HEK293T (cell line): Measurements from ENCODE around the gene INSC.

Experiments
- CTCF ChIA-PET: fragments of 350-600 bp; formaldehyde crosslinking; extraction: SDS; loops from one replicate; lab custom pipeline; 2021; ENCODE audit warnings: antibody characterized with exemption, inconsistent platforms; lab: Yijun Ruan, JAX
- POLR2A ChIA-PET: fragments of 350-600 bp; formaldehyde crosslinking; extraction: SDS; loops from one replicate; lab custom pipeline; 2020; ENCODE audit warnings: antibody characterized with exemption, inconsistent platforms; lab: Yijun Ruan, JAX
- DNase-seq: peaks from one replicate; pipeline ENCODE4 v3.0.0; 2012; ENCODE audit warnings: mixed read lengths; ENCODE audit errors: extremely low spot score
- ARNT ChIP-seq: fragments of 450-650 bp; IDR thresholded peaks from 2 replicates; pipeline ENCODE4 v1.6.1; 2017; ENCODE audit warnings: mild to moderate bottlenecking
- BHLHE40 ChIP-seq: fragments of 450-650 bp; IDR thresholded peaks from 2 replicates; pipeline ENCODE4 v1.6.1; 2016; ENCODE audit warnings: mild to moderate bottlenecking, moderate library complexity, borderline replicate concordance
- CTBP1 ChIP-seq: fragments of 450-650 bp; IDR thresholded peaks from 2 replicates; pipeline ENCODE4 v1.6.1; 2016; ENCODE audit warnings: borderline replicate concordance
- ELF4 ChIP-seq: fragments of 450-650 bp; IDR thresholded peaks from 2 replicates; pipeline ENCODE4 v1.6.1; 2017; ENCODE audit warnings: antibody characterized with exemption
- FOXM1 ChIP-seq: fragments of 450-650 bp; IDR thresholded peaks from 2 replicates; pipeline ENCODE4 v1.6.1; 2017; ENCODE audit warnings: mild to moderate bottlenecking, borderline replicate concordance
- HDGF ChIP-seq: fragments of 450-650 bp; IDR thresholded peaks from 2 replicates; pipeline ENCODE4 v1.6.1; 2017; ENCODE audit warnings: antibody characterized with exemption, borderline replicate concordance
- L3MBTL2 ChIP-seq: fragments of 450-650 bp; conservative IDR thresholded peaks from 2 replicates; pipeline ENCODE4 v1.6.1; 2016; ENCODE audit warnings: mild to moderate bottlenecking
- LEF1 ChIP-seq: fragments of 450-650 bp; IDR thresholded peaks from 2 replicates; pipeline ENCODE4 v1.6.1; 2017; ENCODE audit warnings: mild to moderate bottlenecking, borderline replicate concordance
- NFRKB ChIP-seq: fragments of 450-650 bp; IDR thresholded peaks from 2 replicates; pipeline ENCODE4 v1.6.1; 2016; ENCODE audit warnings: mild to moderate bottlenecking, moderate library complexity
- SP1 ChIP-seq: fragments of 450-650 bp; IDR thresholded peaks from 2 replicates; pipeline ENCODE4 v1.6.1; 2017
- TARDBP ChIP-seq: fragments of 450-650 bp; IDR thresholded peaks from 2 replicates; pipeline ENCODE4 v1.6.1; 2016
- ZNF384 ChIP-seq: fragments of 450-650 bp; IDR thresholded peaks from 2 replicates; pipeline ENCODE4 v1.6.1; 2016
- TF ChIP-seq, protein P1 (sequence below): fragments of 450-650 bp; IDR thresholded peaks from 2 replicates; pipeline ENCODE4 v1.6.1; 2016

Gene INSC

DNA sequence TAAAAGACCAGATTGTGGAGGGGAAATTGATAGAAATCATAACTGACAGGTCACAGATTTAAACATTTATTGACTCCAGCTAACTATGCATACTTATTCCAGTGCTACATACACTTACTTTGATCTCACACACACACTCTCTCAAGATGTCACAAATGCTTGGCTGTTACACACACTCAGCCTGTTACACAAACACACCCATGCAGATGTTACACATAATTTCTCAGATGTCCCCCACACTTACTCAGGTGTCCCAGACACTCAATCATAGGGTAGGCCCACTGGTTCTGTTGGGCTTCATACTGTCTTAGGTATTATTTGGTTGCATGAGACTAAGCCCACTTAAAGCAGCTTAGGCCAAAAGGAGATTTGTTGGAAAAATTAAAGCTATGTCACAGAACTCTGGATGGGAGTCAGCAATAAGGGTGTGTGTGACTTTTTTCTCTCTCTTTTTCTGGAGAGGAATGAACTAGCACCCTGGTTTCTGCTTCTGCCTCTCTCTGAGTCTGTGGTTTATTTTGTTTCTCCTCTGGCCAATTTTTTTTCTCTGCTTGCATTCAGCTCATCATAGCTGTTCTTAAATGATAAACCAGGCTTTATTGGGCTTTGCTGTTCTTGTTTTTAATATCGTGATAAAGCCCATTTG is 179.4 kb downstream of the INSC start:
- CTCF ChIA-PET = no interaction called here
- TF ChIP-seq ARNT (no peak), BHLHE40 (no peak), CTBP1 (no peak), FOXM1 (no peak), NFRKB (no peak), LEF1 (no peak), ZNF384 (no peak), TARDBP (no peak), L3MBTL2 (no peak), SP1 (no peak)
- TF ChIP-seq, protein P1, sequence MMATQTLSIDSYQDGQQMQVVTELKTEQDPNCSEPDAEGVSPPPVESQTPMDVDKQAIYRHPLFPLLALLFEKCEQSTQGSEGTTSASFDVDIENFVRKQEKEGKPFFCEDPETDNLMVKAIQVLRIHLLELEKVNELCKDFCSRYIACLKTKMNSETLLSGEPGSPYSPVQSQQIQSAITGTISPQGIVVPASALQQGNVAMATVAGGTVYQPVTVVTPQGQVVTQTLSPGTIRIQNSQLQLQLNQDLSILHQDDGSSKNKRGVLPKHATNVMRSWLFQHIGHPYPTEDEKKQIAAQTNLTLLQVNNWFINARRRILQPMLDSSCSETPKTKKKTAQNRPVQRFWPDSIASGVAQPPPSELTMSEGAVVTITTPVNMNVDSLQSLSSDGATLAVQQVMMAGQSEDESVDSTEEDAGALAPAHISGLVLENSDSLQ = no peak
- DNase-seq = no peak
- POLR2A ChIA-PET = no interaction called here

DNA sequence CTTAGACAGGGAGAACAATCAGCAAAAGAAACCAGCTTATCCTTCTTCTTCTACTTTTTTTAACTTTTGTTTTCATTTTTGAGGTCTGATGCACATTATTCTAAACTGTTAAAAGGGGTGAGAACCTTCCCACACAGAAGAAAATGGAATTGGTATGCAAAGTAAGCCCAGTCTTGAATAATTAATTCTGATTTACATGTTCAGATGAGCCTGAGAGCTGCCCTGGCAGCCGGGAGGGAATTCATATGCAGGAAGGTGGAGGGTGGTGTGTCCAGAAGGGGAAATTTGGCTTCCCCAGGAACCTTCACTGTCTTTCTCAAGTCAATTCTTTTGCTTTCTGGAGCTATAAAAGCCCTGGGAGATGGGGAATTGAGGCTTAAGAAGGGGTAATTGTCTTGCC is 181.0 kb downstream of the INSC start:
- no peak for DNase-seq
- TF ChIP-seq ELF4 (no peak), SP1 (no peak), NFRKB (no peak), HDGF (no peak), LEF1 (no peak)
- TF ChIP-seq, protein P1 = no peak
- ChIA-PET POLR2A (no interaction called here), CTCF (no interaction called here)
